Lung (tissue), 16 donors: ENCODE results near the gene MED12. TPM values are rescaled to one million over a fixed set of nuclear protein-coding genes. Genes with fewer than 3 reads are reported as not detected.

Source experiments
- ATAC-seq: fragments of 200-7000 bp; cut with Tn5 transposase; one replicate; pipeline ENCODE4 v1.9.1; 2020; ENCODE audit warnings: moderate number of reproducible peaks; ENCODE audit not compliant: insufficient read depth, low FRiP score
- DNase-seq, 3 donors: peaks; one replicate each; pipeline ENCODE4 v3.0.0-alpha.2; 2013 to 2017
- H3K27ac ChIP-seq, 2 donors: one replicate each; pipeline ENCODE4 v1.5.1; 2013; ENCODE audit warnings: mild to moderate bottlenecking in 2 of 2, moderate library complexity in 2 of 2, control low read depth in 1 of 2, inconsistent platforms in 1 of 2, low read depth in 1 of 2, low read length in 1 of 2
- H3K27me3 ChIP-seq, 3 donors: one replicate each; pipeline ENCODE4 v1.5.1; 2013; ENCODE audit warnings: low read length in 2 of 3; ENCODE audit not compliant: control insufficient read depth in 3 of 3, insufficient read depth in 3 of 3
- H3K36me3 ChIP-seq, 4 donors: one replicate each; pipeline ENCODE4 v1.5.1; 2013; ENCODE audit warnings: low read length in 4 of 4, mild to moderate bottlenecking in 1 of 4, moderate library complexity in 1 of 4; ENCODE audit not compliant: control insufficient read depth in 4 of 4, insufficient read depth in 4 of 4
- H3K4me1 ChIP-seq, 5 donors: one replicate each; pipeline ENCODE4 v1.5.1; 2013; ENCODE audit warnings: low read length in 5 of 5, mild to moderate bottlenecking in 2 of 5, moderate library complexity in 1 of 5; ENCODE audit not compliant: control insufficient read depth in 5 of 5, insufficient read depth in 5 of 5
- H3K4me3 ChIP-seq: one replicate; pipeline ENCODE4 v1.5.1; 2013; ENCODE audit warnings: mild to moderate bottlenecking, control low read depth, moderate library complexity
- H3K9ac ChIP-seq, 2 donors: one replicate each; pipeline ENCODE4 v1.5.1; 2013; ENCODE audit warnings: low read length in 2 of 2, control low read depth in 1 of 2; ENCODE audit not compliant: insufficient read depth in 1 of 2
- H3K9me3 ChIP-seq, 4 donors: one replicate each; pipeline ENCODE4 v1.5.1; 2013; ENCODE audit warnings: low read length in 3 of 4, mild to moderate bottlenecking in 1 of 4, moderate library complexity in 1 of 4; ENCODE audit not compliant: control insufficient read depth in 4 of 4, insufficient read depth in 3 of 4
- CTCF ChIP-seq: IDR thresholded peaks from 2 replicates; pipeline ENCODE4 v1.5.1; 2012; ENCODE audit warnings: mild to moderate bottlenecking; ENCODE audit errors: control extremely low read depth, extremely low read depth
- WGBS, 2 donors: extraction: QIAGEN DNeasy Blood & Tissue Kit; methylation state at CpG; one replicate each; pipeline ENCODE4 v1.1.7; 2013; 5-methylcytosine and 5-hydroxymethylcytosine counted together
- long read RNA-seq, 5 donors: transcript quantifications; one replicate each; lab custom pipeline, GENCODE V29; 2026
- polyA plus RNA-seq, 2 donors: library from polyadenylated mRNA; stranded (reverse); fragments of 200-250 nt; gene quantifications; one replicate each; pipeline ENCODE4 v1.2.1, GENCODE V29; 2013
- total RNA-seq, 2 donors: library from RNA; depleted of rRNA in 1 of 2; stranded (reverse); fragments of >200 nt in 1 of 2; gene quantifications; one replicate each; pipeline ENCODE4 v1.2.1, GENCODE V29; 2014 to 2021
- donor health status: control.
- donor health status: control.
- donor health status: Bipolar disorder and iron deficiency.
- donor health status: healthy.
- donor health status: DM: yes; HTN: yes; CAD: no.

MED12 gene
- total RNA-seq (10 to 100 TPM; 36.1 to 41.1 TPM), polyA plus RNA-seq (10 to 100 TPM; 10.3 to 13.8 TPM)
- long read RNA-seq, donor 1, partial matches to known transcripts, result 21 of 21 reads
- long read RNA-seq, donor 1, other reads (novel, unspliced or antisense), result 0 of 21 reads
- long read RNA-seq, donor 2, result 0 reads
- long read RNA-seq, donor 3, partial matches to known transcripts, result 5 of 7 reads
- long read RNA-seq, donor 3, other reads (novel, unspliced or antisense), result 0 of 7 reads
- long read RNA-seq, donor 4, partial matches to known transcripts, result 6 of 7 reads
- long read RNA-seq, donor 4, other reads (novel, unspliced or antisense), result 0 of 7 reads
- long read RNA-seq, donor 5, partial matches to known transcripts, result 37 of 37 reads
- long read RNA-seq, donor 5, other reads (novel, unspliced or antisense), result 0 of 37 reads

GRCh38 chrX:71118032-71118984 lies at the start of gene MED12:
MED12 (plus strand) TSS chrX:71118596; CDS start chrX:71118755, 159 bp downstream.
- ATAC-seq (peak; percentile 94), DNase-seq (peak; percentile 91 to 95 (median 91))
- WGBS, 2 donors, result 3 to 28% methylated on average over 32 to 56 of the region's 56 CpGs
- Histone ChIP-seq H3K4me1 (peaks cover 0 to 7% (median 3%) of the 10 kb centered on the region in 5 donors), H3K27me3 (no peaks in the 10 kb centered on the region), H3K27ac (peak within 1 kb of the TSS; percentile 44 to 51), H3K9ac (peak within 1 kb of the TSS; percentile 56 to 83), H3K9me3 (peaks cover 0 to 2% (median 0%) of the 10 kb centered on the region in 4 donors), H3K36me3 (peaks cover 11 to 27% (median 19%) of the 10 kb centered on the region in 4 donors), H3K4me3 (peak within 1 kb of the TSS; percentile 57)
- TF ChIP-seq CTCF, result no peak

DNA sequence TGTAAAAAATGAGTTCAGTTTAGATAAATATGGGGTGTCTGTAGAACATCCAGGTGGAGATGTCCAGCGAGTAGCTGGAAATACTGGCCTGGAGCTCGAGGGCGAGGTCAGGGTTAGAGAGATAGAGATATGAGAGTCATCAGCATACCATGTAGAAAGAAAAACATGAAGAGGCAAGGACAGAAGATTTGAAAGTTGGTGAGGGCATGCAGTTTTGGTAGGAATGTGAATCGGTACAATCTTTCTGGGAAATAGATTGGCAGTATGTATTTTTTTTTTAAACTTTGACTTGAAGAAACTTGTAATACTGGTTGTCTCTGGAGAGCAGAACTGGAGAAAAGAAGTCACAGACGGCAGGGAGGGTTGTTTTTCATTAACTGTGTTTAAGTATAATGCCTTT lies 47.9 kb upstream of the MED12 start:
- H3K9ac ChIP-seq, result no peak overlapping the region
- ATAC-seq (no peak), DNase-seq (no peak)
- no peak overlapping the region for H3K4me3 ChIP-seq
- peaks cover 0 to 4% (median 0%) of the 10 kb centered on the region in 5 donors for H3K4me1 ChIP-seq
- H3K36me3 ChIP-seq, result no peaks in the 10 kb centered on the region
- H3K9me3 ChIP-seq, result peaks cover 0 to 4% (median 0%) of the 10 kb centered on the region in 4 donors
- H3K27me3 ChIP-seq, result no peaks in the 10 kb centered on the region
- H3K27ac ChIP-seq, result no peak overlapping the region
- TF ChIP-seq CTCF, result no peak
- 61 to 89% methylated on average over 5 of the region's 5 CpGs for WGBS, 2 donors

GRCh38 chrX:71081330-71082123 lies 36.9 kb upstream of the MED12 start:
- Histone ChIP-seq H3K9me3 (no peaks in the 10 kb centered on the region), H3K9ac (no peak overlapping the region), H3K27me3 (no peaks in the 10 kb centered on the region), H3K4me1 (no peaks in the 10 kb centered on the region), H3K4me3 (no peak overlapping the region), H3K27ac (no peak overlapping the region), H3K36me3 (no peaks in the 10 kb centered on the region)
- WGBS, 2 donors, result 53 to 64% methylated on average over 3 of the region's 3 CpGs
- ATAC-seq (no peak), DNase-seq (peak in 1 of 3 donors; percentile 40)
- no peak for TF ChIP-seq CTCF
